Measurements from ENCODE around the gene CTDSP2.

- TF ChIP-seq EZH2phosphoT487 (IDR thresholded peaks at IDR 0.05; ENCODE audit: borderline replicate concordance, low read depth) (no peak), MAX (IDR thresholded peaks at IDR 0.05; ENCODE audit: low read depth) (no peak), EP300 (IDR thresholded peaks at IDR 0.05; ENCODE audit: borderline replicate concordance in 1 of 2, low read depth in 1 of 2, low read length in 1 of 2) (no peak), POLR2AphosphoS5 (IDR thresholded peaks at IDR 0.05; ENCODE audit: low read depth, low read length) (no peak), RFX5 (IDR thresholded peaks at IDR 0.05; ENCODE audit: low read length) (no peak), RCOR1 (IDR thresholded peaks at IDR 0.05; ENCODE audit: low read length) (no peak), YY1 (IDR thresholded peaks at IDR 0.05; ENCODE audit: low read depth) (no peak)
- TF ChIP-seq, protein P1, sequence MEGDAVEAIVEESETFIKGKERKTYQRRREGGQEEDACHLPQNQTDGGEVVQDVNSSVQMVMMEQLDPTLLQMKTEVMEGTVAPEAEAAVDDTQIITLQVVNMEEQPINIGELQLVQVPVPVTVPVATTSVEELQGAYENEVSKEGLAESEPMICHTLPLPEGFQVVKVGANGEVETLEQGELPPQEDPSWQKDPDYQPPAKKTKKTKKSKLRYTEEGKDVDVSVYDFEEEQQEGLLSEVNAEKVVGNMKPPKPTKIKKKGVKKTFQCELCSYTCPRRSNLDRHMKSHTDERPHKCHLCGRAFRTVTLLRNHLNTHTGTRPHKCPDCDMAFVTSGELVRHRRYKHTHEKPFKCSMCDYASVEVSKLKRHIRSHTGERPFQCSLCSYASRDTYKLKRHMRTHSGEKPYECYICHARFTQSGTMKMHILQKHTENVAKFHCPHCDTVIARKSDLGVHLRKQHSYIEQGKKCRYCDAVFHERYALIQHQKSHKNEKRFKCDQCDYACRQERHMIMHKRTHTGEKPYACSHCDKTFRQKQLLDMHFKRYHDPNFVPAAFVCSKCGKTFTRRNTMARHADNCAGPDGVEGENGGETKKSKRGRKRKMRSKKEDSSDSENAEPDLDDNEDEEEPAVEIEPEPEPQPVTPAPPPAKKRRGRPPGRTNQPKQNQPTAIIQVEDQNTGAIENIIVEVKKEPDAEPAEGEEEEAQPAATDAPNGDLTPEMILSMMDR (IDR thresholded peaks at IDR 0.05): no peak
Observed at GRCh38 chr12:57796996-57797395, 49.5 kb downstream of the CTDSP2 start.
